GM19324 (cell line): Measurements from ENCODE around the gene XPO4.

Experiments used
- ATAC-seq: cut with Tn5 transposase; IDR thresholded peaks from one replicate; pipeline ENCODE4 v1.9.1; 2021; ENCODE audit warnings: mild to moderate bottlenecking, moderate library complexity; ENCODE audit not compliant: unreplicated experiment, low FRiP score

XPO4 gene

GRCh38 chr13:20831933-20832332 is 70.6 kb downstream of the XPO4 start:
- ATAC-seq: no peak

- no peak for ATAC-seq
Measured at GRCh38 chr13:20831254-20831653, 71.3 kb downstream of the XPO4 start.

GRCh38 chr13:20828539-20829364 is 73.8 kb downstream of the XPO4 start:
- ATAC-seq: peak; percentile 45

- ATAC-seq: no peak
Measured at GRCh38 chr13:20826843-20827560, 75.5 kb downstream of the XPO4 start.

- no peak for ATAC-seq
Measured at GRCh38 chr13:20826301-20826700, 76.2 kb downstream of the XPO4 start.

GRCh38 chr13:20825477-20825875 is 77.1 kb downstream of the XPO4 start:
- ATAC-seq: no peak

GRCh38 chr13:20824762-20825476 is 77.6 kb downstream of the XPO4 start:
- no peak for ATAC-seq

GRCh38 chr13:20823071-20823470 is 79.5 kb downstream of the XPO4 start:
- ATAC-seq: no peak

- no peak for ATAC-seq
Measured at GRCh38 chr13:20822406-20822805, 80.1 kb downstream of the XPO4 start.

- no peak for ATAC-seq
Measured at GRCh38 chr13:20819715-20820114, 82.8 kb downstream of the XPO4 start.

- ATAC-seq: no peak
Measured at GRCh38 chr13:20815464-20815863, 87.1 kb downstream of the XPO4 start.

GRCh38 chr13:20814224-20814910 is 88.2 kb downstream of the XPO4 start:
- ATAC-seq: no peak

GRCh38 chr13:20812890-20813289 is 89.7 kb downstream of the XPO4 start:
- no peak for ATAC-seq

- no peak for ATAC-seq
Measured at GRCh38 chr13:20810808-20811207, 91.7 kb downstream of the XPO4 start.

- no peak for ATAC-seq
Measured at GRCh38 chr13:20808874-20809273, 93.7 kb downstream of the XPO4 start.

GRCh38 chr13:20803180-20803965 is 99.2 kb downstream of the XPO4 start:
- ATAC-seq: no peak

GRCh38 chr13:20801707-20802106 is 100.8 kb downstream of the XPO4 start:
- no peak for ATAC-seq

- no peak for ATAC-seq
Measured at GRCh38 chr13:20799726-20800416, 102.7 kb downstream of the XPO4 start.

- no peak for ATAC-seq
Measured at GRCh38 chr13:20798027-20798426, 104.5 kb downstream of the XPO4 start.
